22Rv1 (cell line): Measurements from ENCODE around the gene KIRREL3.

ENCODE experiments used
- CTCF ChIP-seq: fragments of 450-650 bp; IDR thresholded peaks from 2 replicates; pipeline ENCODE4 v1.5.1; 2017; ENCODE audit warnings: mild to moderate bottlenecking
- ZFX ChIP-seq: fragments of 450-650 bp; IDR thresholded peaks from 2 replicates; pipeline ENCODE4 v1.6.1; 2017; ENCODE audit warnings: antibody characterized with exemption, borderline replicate concordance

- TF ChIP-seq CTCF (no peak), ZFX (no peak)
Observed at GRCh38 chr11:126409620-126409985, 591.0 kb downstream of the KIRREL3 start.
